ENCODE measurements around the gene HEG1. TPM values are rescaled to one million over a fixed set of nuclear protein-coding genes. Genes with fewer than 3 reads are reported as not detected.
"Not testable (repeated sequence)": the region's sequence is repeated elsewhere in the genome, so short reads cannot be mapped to it uniquely, and the experiment has no call there.

HEG1 gene
- total RNA-seq, 2 experiments from 2014 or later: 24.5 to 25.8 TPM

- ChIA-PET CTCF (interaction anchor here (1.0 kb wide), 1 partner anchor 9 kb away, joined by 3 read pairs; no protein-coding TSS in a partner anchor), POLR2A (interaction anchor here (0.6 to 0.7 kb wide), 2 partner anchors 16 to 138 kb away, joined by 3 to 4 read pairs; no protein-coding TSS in a partner anchor)
- Mint-ChIP-seq H3K4me1 (ENCODE audit: low read depth) (no peaks in the 10 kb centered on the region), H3K27ac (no peak overlapping the region), H3K4me3 (no peak overlapping the region), H3K9me3 (no peaks in the 10 kb centered on the region), H3K27me3 (peaks cover 2% of the 10 kb centered on the region), H3K36me3 (ENCODE audit: low read depth) (no peaks in the 10 kb centered on the region)
- intact Hi-C loops (cut with micrococcal nuclease): no loop called here
- no peak for DNase-seq
- TF ChIP-seq CTCF (IDR thresholded peaks at IDR 0.05): no peak
- no peak for ATAC-seq
These were observed 28.0 kb upstream of the HEG1 start for GRCh38 chr3:125083776-125084175.

- H3K4me3 Mint-ChIP-seq; H3K27me3 Mint-ChIP-seq; ATAC-seq; intact Hi-C loops (cut with micrococcal nuclease); H3K36me3 Mint-ChIP-seq (ENCODE audit: low read depth); DNase-seq; H3K4me1 Mint-ChIP-seq (ENCODE audit: low read depth); CTCF ChIA-PET; H3K27ac Mint-ChIP-seq; H3K9me3 Mint-ChIP-seq; POLR2A ChIA-PET: not testable (repeated sequence)
These were observed 26.5 kb upstream of the HEG1 start for GRCh38 chr3:125082339-125082738.

- H3K27me3 Mint-ChIP-seq: peaks cover 2% of the 10 kb centered on the region
- intact Hi-C loops (cut with micrococcal nuclease): no loop called here
- H3K27ac Mint-ChIP-seq: no peak overlapping the region
- peaks cover 8% of the 10 kb centered on the region for H3K4me1 Mint-ChIP-seq (ENCODE audit: low read depth)
- ChIA-PET CTCF (no interaction called here), POLR2A (interaction anchor here (0.6 to 1.2 kb wide), 2 partner anchors 444 to 1535 kb away, joined by 3 read pairs; no protein-coding TSS in a partner anchor)
- no peaks in the 10 kb centered on the region for H3K9me3 Mint-ChIP-seq
- no peaks in the 10 kb centered on the region for H3K36me3 Mint-ChIP-seq (ENCODE audit: low read depth)
- DNase-seq (no peak), ATAC-seq (no peak)
- no peak for TF ChIP-seq CTCF (IDR thresholded peaks at IDR 0.05)
- H3K4me3 Mint-ChIP-seq: no peak overlapping the region
These were observed 24.3 kb upstream of the HEG1 start for GRCh38 chr3:125080077-125080476.

GRCh38 chr3:125079675-125080045 lies 23.9 kb upstream of the HEG1 start:
- TF ChIP-seq CTCF (IDR thresholded peaks at IDR 0.05): no peak
- peaks cover 8% of the 10 kb centered on the region for H3K4me1 Mint-ChIP-seq (ENCODE audit: low read depth)
- DNase-seq (no peak), ATAC-seq (no peak)
- H3K27ac Mint-ChIP-seq: no peak overlapping the region
- no peaks in the 10 kb centered on the region for H3K36me3 Mint-ChIP-seq (ENCODE audit: low read depth)
- intact Hi-C loops (cut with micrococcal nuclease): no loop called here
- H3K27me3 Mint-ChIP-seq: peaks cover 2% of the 10 kb centered on the region
- CTCF ChIA-PET: no interaction called here
- no peak overlapping the region for H3K4me3 Mint-ChIP-seq
- no peaks in the 10 kb centered on the region for H3K9me3 Mint-ChIP-seq
- POLR2A ChIA-PET: interaction anchor here (0.6 to 1.2 kb wide), 2 partner anchors 445 to 1535 kb away, joined by 3 read pairs; no protein-coding TSS in a partner anchor

- H3K27me3 Mint-ChIP-seq: peaks cover 2% of the 10 kb centered on the region
- H3K4me3 Mint-ChIP-seq: no peak overlapping the region
- POLR2A ChIA-PET: interaction anchor here (0.6 to 1.2 kb wide), 2 partner anchors 445 to 1534 kb away, joined by 3 read pairs; no protein-coding TSS in a partner anchor
- H3K27ac Mint-ChIP-seq: no peak overlapping the region
- intact Hi-C loops (cut with micrococcal nuclease): no loop called here
- no peak for DNase-seq
- CTCF ChIA-PET: no interaction called here
- no peak for ATAC-seq
- no peak for TF ChIP-seq CTCF (IDR thresholded peaks at IDR 0.05)
- H3K9me3 Mint-ChIP-seq: no peaks in the 10 kb centered on the region
- peaks cover 8% of the 10 kb centered on the region for H3K4me1 Mint-ChIP-seq (ENCODE audit: low read depth)
- no peaks in the 10 kb centered on the region for H3K36me3 Mint-ChIP-seq (ENCODE audit: low read depth)
These were observed 23.3 kb upstream of the HEG1 start for GRCh38 chr3:125078951-125079674.
